Aorta (tissue), 5 donors: ENCODE measurements around the gene CR1. TPM values are rescaled to one million over a fixed set of nuclear protein-coding genes. Genes with fewer than 3 reads are reported as not detected.

Experiments
- ATAC-seq: fragments of 200-7000 bp; cut with Tn5 transposase; one replicate; pipeline ENCODE4 v1.9.1; 2022; ENCODE audit warnings: moderate library complexity; ENCODE audit not compliant: low FRiP score
- DNase-seq, 2 donors: peaks; one replicate each; pipeline ENCODE4 v3.0.0-alpha.2; 2020
- H3K27ac ChIP-seq, 2 donors: one replicate each; pipeline ENCODE4 v1.5.1; 2013; ENCODE audit warnings: low read length in 2 of 2, mild to moderate bottlenecking in 2 of 2, moderate library complexity in 2 of 2, control low read depth in 1 of 2, inconsistent platforms in 1 of 2, low read depth in 1 of 2
- H3K27me3 ChIP-seq, 2 donors: one replicate each; pipeline ENCODE4 v1.6.1; 2013; ENCODE audit warnings: control low read depth in 1 of 2, low read length in 1 of 2, mild to moderate bottlenecking in 1 of 2, moderate library complexity in 1 of 2; ENCODE audit not compliant: insufficient read depth in 2 of 2, control insufficient read depth in 1 of 2
- H3K36me3 ChIP-seq, 2 donors: one replicate each; pipeline ENCODE4 v1.6.1; 2013; ENCODE audit warnings: control low read depth in 1 of 2, low read length in 1 of 2, mild to moderate bottlenecking in 1 of 2; ENCODE audit not compliant: insufficient read depth in 2 of 2, control insufficient read depth in 1 of 2
- H3K4me1 ChIP-seq, 2 donors: one replicate each; pipeline ENCODE4 v1.6.1; 2013; ENCODE audit warnings: low read length in 2 of 2, control low read depth in 1 of 2, mild to moderate bottlenecking in 1 of 2, moderate library complexity in 1 of 2; ENCODE audit not compliant: insufficient read depth in 2 of 2, control insufficient read depth in 1 of 2
- H3K4me3 ChIP-seq, 2 donors: one replicate each; pipeline ENCODE4 v1.5.1; 2013; ENCODE audit warnings: low read length in 2 of 2, control low read depth in 1 of 2, mild to moderate bottlenecking in 1 of 2
- H3K9me3 ChIP-seq: one replicate; pipeline ENCODE4 v1.6.1; 2013; ENCODE audit warnings: mild to moderate bottlenecking, low read length; ENCODE audit not compliant: control insufficient read depth
- WGBS, 2 donors: extraction: QIAGEN DNeasy Blood & Tissue Kit; methylation state at CpG; one replicate each; pipeline ENCODE4 v1.1.7; 2013; 5-methylcytosine and 5-hydroxymethylcytosine counted together
- intact Hi-C, 2 donors: fragments of 100-400 bp; cut with DNase I; formaldehyde crosslinking; loops; one replicate each; pipeline versions ENCODE4 v1.14.2 to v1.15.0; 2022
- polyA plus RNA-seq, 2 donors: library from polyadenylated mRNA; stranded (reverse); fragments of 200-250 nt; gene quantifications; one replicate each; pipeline ENCODE4 v1.2.3, GENCODE V29; 2013
- total RNA-seq, 2 donors: library from RNA; stranded (reverse); fragmentation: NEBNext Ultra II Directional; extraction: Animal tissue kit (Norgen Biotek cat#: 25700); gene quantifications; one replicate each; pipeline ENCODE4 v1.2.1, GENCODE V29; 2021
- donor health status: healthy with polysubstance abuse.
- donor health status: Bipolar disorder and iron deficiency.
- donor health status: DM: no; HTN: no; CAD: no.
- donor health status: DM: no; HTN: no; CAD: no.
- donor health status: DM: yes; HTN: yes; CAD: no.

Gene CR1
- total and polyA plus RNA-seq, 4 donors: 0.23 to 58.5 (median 5.7) TPM

DNA sequence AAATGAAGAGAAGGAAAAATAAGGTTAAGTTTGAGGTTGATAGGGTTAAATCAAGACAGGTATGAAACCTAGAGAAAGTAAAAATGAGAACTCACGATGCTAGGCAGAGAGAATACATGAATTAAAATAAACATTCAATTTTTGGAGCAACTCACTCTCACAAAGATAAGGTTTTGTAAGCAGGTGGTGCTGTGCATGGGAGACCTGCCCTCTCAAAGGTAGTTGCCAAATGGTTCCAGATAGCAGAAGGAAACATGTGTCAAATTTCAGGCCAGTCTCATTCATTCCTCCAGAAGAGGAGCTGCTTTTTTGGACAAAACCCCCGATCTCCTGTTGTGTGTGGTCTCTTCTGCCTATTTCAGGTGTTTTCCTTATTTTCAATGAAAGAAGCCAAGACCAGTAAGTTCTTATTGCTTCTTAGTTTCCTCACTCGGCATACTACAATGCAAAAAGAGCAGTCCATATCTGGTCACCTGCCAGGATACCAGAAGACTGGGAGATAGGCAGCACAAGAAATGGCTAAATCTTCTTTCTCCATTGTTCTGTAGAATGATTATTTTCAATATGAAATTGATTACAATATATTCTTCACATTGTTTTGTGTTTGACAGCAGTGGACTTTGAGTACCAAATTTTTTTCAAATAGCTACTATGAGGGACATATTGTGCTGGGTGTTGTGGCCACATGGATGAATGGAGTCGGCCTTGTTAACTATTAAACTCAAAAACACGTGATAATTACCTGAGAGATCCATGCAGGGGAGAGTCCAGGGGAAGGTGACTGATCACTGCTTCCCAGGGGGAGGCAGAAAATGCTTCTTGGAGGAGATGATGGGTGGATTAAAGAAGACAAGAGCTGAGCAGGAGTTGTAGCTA lies 152.6 kb downstream of the CR1 start:
- no peak for DNase-seq
- intact Hi-C loops: no loop called here

DNA sequence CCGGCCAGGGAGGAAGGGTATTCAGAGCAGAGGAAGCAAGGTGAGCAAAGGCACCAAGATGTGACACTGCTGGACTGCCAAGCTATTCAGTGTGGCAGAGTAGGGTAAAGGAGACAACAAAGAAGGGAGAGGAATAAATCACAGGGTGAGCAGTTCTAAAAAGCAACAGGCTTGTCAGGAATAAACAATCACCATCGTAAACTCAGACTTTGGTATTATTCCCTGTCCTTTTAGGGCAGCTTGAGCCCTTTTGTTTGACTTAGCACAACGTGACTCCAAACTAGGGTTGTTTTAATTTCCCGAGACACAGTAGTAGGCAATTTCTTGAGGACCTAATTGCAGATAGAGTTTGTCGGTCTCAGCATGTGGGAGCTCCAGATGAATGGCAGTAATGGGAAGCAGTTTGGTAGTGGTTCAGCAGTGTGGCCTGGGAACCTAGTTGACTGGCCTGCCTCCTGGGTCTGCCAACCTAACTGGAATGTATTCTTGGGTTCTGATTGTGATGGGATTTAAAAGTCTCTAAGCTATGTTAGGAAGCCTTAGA lies 153.3 kb downstream of the CR1 start:
- Histone ChIP-seq H3K4me1 (peaks cover 0 to 2% of the 10 kb centered on the region in 2 donors), H3K9me3 (no peaks in the 10 kb centered on the region), H3K36me3 (no peaks in the 10 kb centered on the region), H3K4me3 (no peak overlapping the region), H3K27me3 (no peaks in the 10 kb centered on the region), H3K27ac (no peak overlapping the region)
- intact Hi-C loops: no loop called here
- 57 to 68% methylated on average over 5 of the region's 5 CpGs for WGBS, 2 donors
- ATAC-seq (no peak), DNase-seq (no peak)

More for the DNA sequence above, 152.6 kb downstream of the CR1 start:
- no peaks in the 10 kb centered on the region for H3K9me3 ChIP-seq
- peaks cover 0 to 2% of the 10 kb centered on the region in 2 donors for H3K4me1 ChIP-seq
- no peak overlapping the region for H3K27ac ChIP-seq
- H3K36me3 ChIP-seq: no peaks in the 10 kb centered on the region
- no peak overlapping the region for H3K4me3 ChIP-seq
- no peaks in the 10 kb centered on the region for H3K27me3 ChIP-seq
- no peak for ATAC-seq
- WGBS, 2 donors: 63 to 67% methylated on average over 5 of the region's 5 CpGs

DNA sequence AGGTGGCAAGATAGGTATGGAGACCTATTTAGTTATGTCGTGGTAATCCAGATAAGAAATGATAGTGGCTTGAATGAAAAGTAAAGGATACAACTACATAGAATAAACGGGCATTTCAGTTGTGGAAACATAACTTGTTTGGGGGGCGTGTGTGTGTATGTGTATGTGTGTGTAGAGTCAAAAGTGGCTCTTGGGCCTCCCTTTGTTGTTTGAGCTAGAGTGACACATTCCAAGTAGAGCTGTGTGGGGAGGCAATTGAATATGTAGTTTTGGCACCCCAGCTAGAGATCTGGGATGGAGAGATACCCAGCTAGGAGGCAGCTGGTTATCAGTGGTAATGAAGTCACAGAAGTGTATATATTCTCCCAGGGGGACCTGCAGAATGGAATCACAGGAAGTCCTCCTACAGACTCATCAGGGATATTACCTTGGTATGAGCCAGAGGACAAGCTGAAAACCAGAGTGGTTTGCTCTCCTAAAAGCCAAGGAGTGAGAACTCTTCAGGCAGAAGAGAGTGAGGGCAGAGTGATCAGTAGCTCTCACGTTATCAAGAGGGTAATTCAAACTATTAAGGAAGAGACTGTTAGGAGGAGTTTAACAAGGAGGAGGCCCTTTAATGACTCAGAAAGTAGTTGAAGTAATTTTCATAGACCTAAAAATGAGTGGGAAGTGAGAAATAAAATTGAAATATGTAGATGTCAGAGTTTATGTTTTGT lies 154.1 kb downstream of the CR1 start:
- DNase-seq (no peak), ATAC-seq (no peak)
- Histone ChIP-seq H3K27me3 (no peaks in the 10 kb centered on the region), H3K4me1 (no peaks in the 10 kb centered on the region), H3K36me3 (no peaks in the 10 kb centered on the region), H3K9me3 (no peaks in the 10 kb centered on the region), H3K4me3 (no peak overlapping the region), H3K27ac (no peak overlapping the region)
- intact Hi-C loops: loop anchor here in 1 of 2 donors (10.0 kb wide), 1 partner anchor 145 kb away; no protein-coding TSS in a partner anchor
- WGBS, 2 donors: 84 to 85% methylated on average over 4 of the region's 4 CpGs

DNA sequence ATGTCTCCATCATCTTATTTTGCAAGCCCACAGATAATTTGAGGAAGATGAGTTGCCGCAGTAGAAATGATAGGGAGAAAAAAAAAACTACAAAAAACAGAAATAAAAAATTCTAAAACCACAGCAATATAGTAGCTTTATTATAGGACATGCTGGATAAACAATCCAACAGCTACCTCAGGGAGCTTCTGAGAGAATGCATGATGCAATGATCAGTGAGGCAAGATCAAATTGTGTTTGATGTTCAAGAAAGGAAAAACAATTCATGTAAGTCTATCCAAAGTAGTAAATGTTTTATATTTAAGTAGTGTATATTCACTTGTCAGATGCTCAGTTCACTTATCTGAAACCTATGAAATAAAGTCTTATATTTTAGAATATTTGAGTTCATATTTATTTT lies 155.6 kb downstream of the CR1 start:
- Histone ChIP-seq H3K27ac (no peak overlapping the region), H3K9me3 (no peaks in the 10 kb centered on the region), H3K36me3 (no peaks in the 10 kb centered on the region), H3K4me3 (no peak overlapping the region), H3K27me3 (no peaks in the 10 kb centered on the region), H3K4me1 (no peaks in the 10 kb centered on the region)
- DNase-seq (no peak), ATAC-seq (no peak)
- intact Hi-C loops: loop anchor here in 1 of 2 donors (10.0 kb wide), 1 partner anchor 143 kb away; no protein-coding TSS in a partner anchor
- 85 to 94% methylated on average over 1 of the region's 1 CpG for WGBS, 2 donors

DNA sequence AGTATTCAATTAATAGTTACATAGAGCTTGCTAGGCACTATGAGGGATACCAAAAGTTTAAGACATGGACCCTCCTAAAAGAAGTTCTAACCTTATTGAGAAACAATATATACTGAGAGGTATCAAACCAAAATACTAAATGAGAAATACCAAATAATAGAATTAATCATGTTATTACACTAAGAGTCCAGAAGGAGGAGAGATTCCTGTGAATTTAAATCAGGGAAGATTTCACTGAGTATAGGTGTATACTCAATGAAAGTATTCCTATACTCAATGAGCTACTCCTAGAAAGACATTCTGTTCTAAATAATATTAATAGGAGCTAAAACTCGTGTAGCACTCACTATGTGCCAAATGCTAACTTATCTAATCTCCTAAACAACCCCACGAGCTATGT lies 158.4 kb downstream of the CR1 start:
- no peaks in the 10 kb centered on the region for H3K36me3 ChIP-seq
- DNase-seq (no peak), ATAC-seq (no peak)
- 30 to 32% methylated on average over 2 of the region's 2 CpGs for WGBS, 2 donors
- no peaks in the 10 kb centered on the region for H3K27me3 ChIP-seq
- no peaks in the 10 kb centered on the region for H3K4me1 ChIP-seq
- H3K9me3 ChIP-seq: no peaks in the 10 kb centered on the region
- intact Hi-C loops: loop anchor here in 1 of 2 donors (10.0 kb wide), 1 partner anchor 140 kb away; no protein-coding TSS in a partner anchor
- H3K27ac ChIP-seq: no peak overlapping the region
- no peak overlapping the region for H3K4me3 ChIP-seq

DNA sequence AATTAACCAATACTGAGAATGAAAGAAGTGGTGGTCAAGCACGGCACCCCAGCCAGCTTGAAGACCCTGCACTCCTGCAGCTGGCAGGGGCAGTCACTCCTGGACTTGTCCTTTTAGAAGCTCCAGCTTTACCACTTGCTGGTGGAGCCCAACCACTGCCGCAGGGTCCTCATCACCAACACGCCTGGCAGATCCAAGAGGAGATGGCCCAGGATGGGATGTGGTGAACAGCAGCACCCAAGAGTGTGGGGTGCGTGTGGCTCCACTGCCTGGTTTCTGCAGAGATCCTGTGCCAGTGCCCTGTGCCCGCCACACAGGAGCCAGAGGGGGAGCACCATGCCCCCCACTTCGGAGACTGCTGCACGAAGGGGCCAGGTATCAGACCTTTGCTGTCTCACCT lies 162.5 kb downstream of the CR1 start:
- Histone ChIP-seq H3K4me1 (no peaks in the 10 kb centered on the region), H3K4me3 (no peak overlapping the region), H3K9me3 (no peaks in the 10 kb centered on the region), H3K27me3 (no peaks in the 10 kb centered on the region), H3K27ac (no peak overlapping the region), H3K36me3 (no peaks in the 10 kb centered on the region)
- ATAC-seq (no peak), DNase-seq (no peak)
- 73 to 76% methylated on average over 7 of the region's 7 CpGs for WGBS, 2 donors
- intact Hi-C loops: loop anchor here in 1 of 2 donors (10.0 kb wide), 1 partner anchor 136 kb away; no protein-coding TSS in a partner anchor

DNA sequence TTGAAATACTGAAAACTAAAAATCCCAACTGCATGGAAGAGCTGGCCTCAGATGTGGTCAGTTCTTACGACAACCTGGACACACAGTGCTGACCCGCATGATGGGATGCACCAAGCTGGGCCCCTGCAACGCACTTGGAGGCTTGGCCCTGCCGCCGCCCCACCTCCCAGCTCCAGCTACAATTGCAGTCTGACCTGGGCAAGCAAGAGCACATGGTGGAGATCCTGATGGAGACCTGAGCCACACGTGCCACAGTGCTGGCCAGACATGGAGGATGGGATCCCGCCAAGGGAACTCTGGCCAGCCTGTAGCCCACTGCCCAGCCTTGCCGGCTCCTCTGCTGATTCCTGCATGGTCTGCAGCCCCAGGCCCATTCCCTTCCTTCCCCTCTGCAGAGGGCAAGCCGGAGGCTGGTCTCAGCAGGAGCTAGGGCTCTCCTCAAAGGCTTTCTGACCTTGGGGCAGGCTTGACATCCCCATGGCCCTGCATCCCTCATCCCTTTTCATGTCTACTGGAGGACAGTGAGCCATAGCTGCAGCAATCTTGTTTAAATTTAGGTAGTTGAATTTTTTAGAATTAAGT lies 163.0 kb downstream of the CR1 start:
- H3K36me3 ChIP-seq: no peaks in the 10 kb centered on the region
- H3K4me1 ChIP-seq: no peaks in the 10 kb centered on the region
- WGBS, 2 donors: 81 to 83% methylated on average over 9 of the region's 9 CpGs
- DNase-seq (no peak), ATAC-seq (no peak)
- no peak overlapping the region for H3K4me3 ChIP-seq
- intact Hi-C loops: loop anchor here in 1 of 2 donors (10.0 kb wide), 1 partner anchor 136 kb away; no protein-coding TSS in a partner anchor
- no peaks in the 10 kb centered on the region for H3K27me3 ChIP-seq
- H3K9me3 ChIP-seq: no peaks in the 10 kb centered on the region
- H3K27ac ChIP-seq: no peak overlapping the region

DNA sequence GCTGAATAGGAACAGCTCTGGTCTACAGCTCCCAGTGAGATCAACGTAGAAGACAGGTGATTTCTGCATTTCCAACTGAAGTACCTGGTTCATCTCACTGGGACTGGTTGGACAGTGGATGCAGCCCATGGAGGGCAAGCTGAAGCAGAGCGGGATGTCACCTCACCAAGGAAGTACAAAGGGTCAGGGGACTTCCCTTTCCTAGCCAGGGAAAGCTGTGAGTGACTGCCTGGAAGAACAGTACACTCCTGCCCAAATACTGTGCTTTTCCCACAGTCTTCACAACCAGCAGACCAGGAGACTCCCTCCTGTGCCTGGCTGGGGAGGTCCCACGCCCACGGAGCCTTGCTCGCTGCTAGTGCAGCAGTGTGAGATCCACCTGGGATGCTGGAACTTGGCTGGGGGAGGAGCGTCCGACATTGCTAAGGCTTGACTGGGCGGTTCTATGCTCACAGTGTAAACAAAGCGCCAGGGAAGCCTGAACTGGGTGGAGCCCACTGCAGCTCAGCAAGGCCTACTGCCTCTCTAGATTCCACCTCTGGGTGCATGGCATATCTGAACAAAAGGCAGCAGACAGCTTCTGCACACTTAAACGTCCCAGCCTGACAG lies 163.7 kb downstream of the CR1 start:
- ATAC-seq (no peak), DNase-seq (no peak)
- intact Hi-C loops: loop anchor here in 1 of 2 donors (5.0 to 10.0 kb wide), 2 partner anchors 135 to 182 kb away; no protein-coding TSS in a partner anchor

More for the DNA sequence above, 163.7 kb downstream of the CR1 start:
- H3K9me3 ChIP-seq: no peaks in the 10 kb centered on the region
- 58 to 66% methylated on average over 10 of the region's 10 CpGs for WGBS, 2 donors
- no peaks in the 10 kb centered on the region for H3K36me3 ChIP-seq
- no peak overlapping the region for H3K4me3 ChIP-seq
- H3K27ac ChIP-seq: no peak overlapping the region
- H3K4me1 ChIP-seq: no peaks in the 10 kb centered on the region
- no peaks in the 10 kb centered on the region for H3K27me3 ChIP-seq
